Measurements from ENCODE around the gene WDR7.

The WDR7 gene

DNA sequence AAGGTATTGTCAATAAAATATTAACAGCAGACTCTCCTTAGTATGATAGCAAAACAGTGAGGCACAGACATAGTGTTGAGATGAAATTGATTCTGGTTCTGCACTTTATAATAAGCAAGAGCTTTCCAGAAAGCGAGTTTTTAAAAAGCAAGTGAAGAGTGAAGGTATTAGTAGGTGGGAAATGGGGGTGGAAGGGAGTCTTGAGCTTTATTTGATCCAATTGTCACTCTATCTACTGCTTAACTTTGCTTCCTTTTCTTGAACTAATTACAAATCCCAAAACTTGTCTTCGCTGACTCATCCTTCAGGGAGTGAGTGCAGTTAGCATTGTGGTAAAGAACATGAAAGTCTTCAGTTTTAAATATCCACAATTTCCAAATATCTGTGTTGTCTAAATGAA lies 375.2 kb downstream of the WDR7 start:
- Histone ChIP-seq H3K4me3 (ENCODE audit: extremely low read depth, insufficient read depth, low read length, poor library complexity, severe bottlenecking) (no peak overlapping the region), H3K9me3 (ENCODE audit: control insufficient read depth, low read length) (no peaks in the 10 kb centered on the region), H3K36me3 (ENCODE audit: control insufficient read depth, insufficient read depth, low read length) (no peaks in the 10 kb centered on the region), H3K4me1 (ENCODE audit: control insufficient read depth, insufficient read depth, low read length, poor library complexity, severe bottlenecking) (peaks cover 6% of the 10 kb centered on the region), H3K27ac (ENCODE audit: low read depth, low read length, severe bottlenecking) (no peak overlapping the region)
- 83% methylated on average over 1 of the region's 2 CpGs; no CpG with 5 or more reads in 1 of the 2 experiments for WGBS, 2 experiments (ENCODE audit: insufficient coverage in 2 of 2)

DNA sequence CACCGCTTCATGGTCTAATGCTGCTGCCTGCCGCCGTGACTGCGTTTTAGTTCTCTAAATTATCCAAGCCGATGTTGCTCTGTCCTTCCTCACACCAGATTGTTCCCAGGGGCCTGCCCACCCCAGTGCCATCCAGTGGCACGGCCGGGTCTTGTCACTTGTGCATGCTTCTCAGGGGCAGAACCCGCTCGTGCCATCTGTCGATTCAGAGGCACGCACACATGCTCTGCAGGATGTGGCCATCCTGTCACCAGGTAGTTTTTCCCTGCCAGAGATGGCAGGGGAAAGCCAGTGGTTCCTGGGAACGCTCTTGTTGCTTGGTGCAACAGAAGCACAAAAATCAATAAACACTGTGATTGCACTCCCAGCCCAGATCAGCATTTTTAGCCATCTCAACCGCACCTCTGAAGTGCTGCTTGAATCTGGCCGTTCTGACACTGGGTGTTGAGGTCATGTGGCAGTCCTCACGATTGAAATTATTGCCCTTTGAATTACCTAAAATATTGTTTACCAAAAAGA lies 376.1 kb downstream of the WDR7 start:
- Histone ChIP-seq H3K9me3 (ENCODE audit: control insufficient read depth, low read length) (no peaks in the 10 kb centered on the region), H3K4me1 (ENCODE audit: control insufficient read depth, insufficient read depth, low read length, poor library complexity, severe bottlenecking) (peaks cover 6% of the 10 kb centered on the region), H3K27ac (ENCODE audit: low read depth, low read length, severe bottlenecking) (no peak overlapping the region), H3K36me3 (ENCODE audit: control insufficient read depth, insufficient read depth, low read length) (no peaks in the 10 kb centered on the region), H3K4me3 (ENCODE audit: extremely low read depth, insufficient read depth, low read length, poor library complexity, severe bottlenecking) (no peak overlapping the region)
- WGBS, 2 experiments (ENCODE audit: insufficient coverage in 2 of 2), result 95 to 97% methylated on average over 13 to 15 of the region's 15 CpGs

DNA sequence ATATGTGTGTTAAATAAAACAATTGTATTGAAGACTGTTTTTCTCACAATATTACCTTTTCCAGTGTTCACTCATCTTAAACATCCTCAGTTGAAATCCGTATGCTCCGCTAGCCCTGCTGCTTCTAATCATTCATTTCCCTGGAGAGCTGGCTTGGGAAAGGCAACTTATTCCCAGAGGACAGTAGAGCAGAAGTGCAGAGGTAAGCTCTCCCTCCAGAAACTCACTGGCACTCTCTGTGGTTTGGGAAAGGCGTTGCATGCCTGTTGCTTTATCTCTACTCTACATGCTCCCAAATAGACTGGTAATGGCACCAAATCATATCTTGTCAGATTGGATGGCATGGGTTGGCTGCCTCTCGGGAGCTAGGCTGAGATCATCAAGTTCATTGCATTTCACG lies 378.6 kb downstream of the WDR7 start:
- Histone ChIP-seq H3K36me3 (ENCODE audit: control insufficient read depth, insufficient read depth, low read length) (no peaks in the 10 kb centered on the region), H3K4me1 (ENCODE audit: control insufficient read depth, insufficient read depth, low read length, poor library complexity, severe bottlenecking) (peaks cover 6% of the 10 kb centered on the region), H3K9me3 (ENCODE audit: control insufficient read depth, low read length) (no peaks in the 10 kb centered on the region), H3K27ac (ENCODE audit: low read depth, low read length, severe bottlenecking) (no peak overlapping the region), H3K4me3 (ENCODE audit: extremely low read depth, insufficient read depth, low read length, poor library complexity, severe bottlenecking) (no peak overlapping the region)
- WGBS, 2 experiments (ENCODE audit: insufficient coverage in 2 of 2), result 78 to 95% methylated on average over 4 of the region's 5 CpGs

DNA sequence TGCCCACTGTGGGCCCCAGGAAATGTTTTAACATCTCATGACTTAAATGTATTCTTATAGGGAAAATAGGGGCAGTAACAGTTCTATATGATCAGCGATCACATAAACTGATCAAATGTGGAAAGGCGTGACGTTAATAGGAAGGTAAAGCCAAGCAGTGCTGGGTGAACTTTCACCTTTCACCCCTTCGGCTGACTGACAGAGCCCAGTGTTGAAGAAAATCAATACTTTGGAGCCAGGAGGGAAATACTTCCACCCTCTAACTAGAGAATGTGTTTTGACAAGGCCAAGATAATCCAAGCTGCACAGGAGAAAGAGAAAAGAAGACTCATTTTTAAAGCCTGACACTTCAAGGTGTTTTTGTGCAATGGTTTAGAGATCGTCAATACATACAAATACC lies 379.3 kb downstream of the WDR7 start:
- Histone ChIP-seq H3K36me3 (ENCODE audit: control insufficient read depth, insufficient read depth, low read length) (no peaks in the 10 kb centered on the region), H3K4me3 (ENCODE audit: extremely low read depth, insufficient read depth, low read length, poor library complexity, severe bottlenecking) (no peak overlapping the region), H3K9me3 (ENCODE audit: control insufficient read depth, low read length) (no peaks in the 10 kb centered on the region), H3K4me1 (ENCODE audit: control insufficient read depth, insufficient read depth, low read length, poor library complexity, severe bottlenecking) (peaks cover 6% of the 10 kb centered on the region), H3K27ac (ENCODE audit: low read depth, low read length, severe bottlenecking) (no peak overlapping the region)
- 95 to 100% methylated on average over 3 of the region's 5 CpGs for WGBS, 2 experiments (ENCODE audit: insufficient coverage in 2 of 2)

DNA sequence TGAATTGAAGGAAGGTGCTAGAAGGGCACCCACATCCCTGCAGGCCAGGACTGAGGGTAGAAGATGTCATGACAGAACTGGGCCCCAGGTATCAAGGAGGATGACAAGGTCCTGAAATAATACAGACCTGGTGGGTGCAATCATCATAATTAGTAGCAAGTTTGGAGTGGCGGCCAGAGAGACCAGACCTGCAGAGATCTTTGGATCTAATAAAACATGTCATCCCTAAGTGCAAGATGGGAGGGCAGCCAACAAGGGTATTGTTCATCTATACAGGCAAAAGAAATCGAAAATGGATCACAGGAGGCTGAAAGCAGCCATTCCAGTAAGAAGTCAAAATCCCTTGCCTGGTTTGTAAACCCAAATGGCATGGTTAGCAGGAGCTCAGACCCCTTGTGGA lies 384.4 kb downstream of the WDR7 start:
- Histone ChIP-seq H3K4me1 (ENCODE audit: control insufficient read depth, insufficient read depth, low read length, poor library complexity, severe bottlenecking) (no peaks in the 10 kb centered on the region), H3K9me3 (ENCODE audit: control insufficient read depth, low read length) (no peaks in the 10 kb centered on the region), H3K27ac (ENCODE audit: low read depth, low read length, severe bottlenecking) (no peak overlapping the region), H3K36me3 (ENCODE audit: control insufficient read depth, insufficient read depth, low read length) (no peaks in the 10 kb centered on the region), H3K4me3 (ENCODE audit: extremely low read depth, insufficient read depth, low read length, poor library complexity, severe bottlenecking) (no peak overlapping the region)
- WGBS, 2 experiments (ENCODE audit: insufficient coverage in 2 of 2), result 80 to 98% methylated on average over 2 of the region's 2 CpGs

DNA sequence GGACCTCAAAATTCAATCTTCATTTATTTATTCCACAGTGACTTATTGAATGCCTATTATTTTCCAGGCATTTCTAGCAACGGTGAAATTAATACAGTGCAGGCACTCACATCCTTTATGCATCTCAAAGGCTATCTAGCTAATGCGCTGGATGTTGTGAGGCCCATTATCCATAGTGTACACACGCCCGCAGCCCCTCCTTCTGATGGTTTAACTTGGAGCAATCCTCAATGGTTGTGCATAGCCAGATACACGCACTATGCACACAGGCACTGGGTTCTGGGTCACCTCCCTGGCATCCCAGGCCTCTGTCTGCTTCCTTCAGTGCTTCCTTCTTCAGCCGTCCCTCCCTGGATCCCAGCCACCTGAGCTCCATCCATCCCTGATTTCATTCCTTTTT lies 387.2 kb downstream of the WDR7 start:
- H3K36me3 ChIP-seq (ENCODE audit: control insufficient read depth, insufficient read depth, low read length), result no peaks in the 10 kb centered on the region
- no peak overlapping the region for H3K4me3 ChIP-seq (ENCODE audit: extremely low read depth, insufficient read depth, low read length, poor library complexity, severe bottlenecking)
- H3K4me1 ChIP-seq (ENCODE audit: control insufficient read depth, insufficient read depth, low read length, poor library complexity, severe bottlenecking), result no peaks in the 10 kb centered on the region
- H3K27ac ChIP-seq (ENCODE audit: low read depth, low read length, severe bottlenecking), result no peak overlapping the region
- no peaks in the 10 kb centered on the region for H3K9me3 ChIP-seq (ENCODE audit: control insufficient read depth, low read length)
- WGBS, 2 experiments (ENCODE audit: insufficient coverage in 2 of 2), result 76 to 81% methylated on average over 5 to 6 of the region's 6 CpGs

DNA sequence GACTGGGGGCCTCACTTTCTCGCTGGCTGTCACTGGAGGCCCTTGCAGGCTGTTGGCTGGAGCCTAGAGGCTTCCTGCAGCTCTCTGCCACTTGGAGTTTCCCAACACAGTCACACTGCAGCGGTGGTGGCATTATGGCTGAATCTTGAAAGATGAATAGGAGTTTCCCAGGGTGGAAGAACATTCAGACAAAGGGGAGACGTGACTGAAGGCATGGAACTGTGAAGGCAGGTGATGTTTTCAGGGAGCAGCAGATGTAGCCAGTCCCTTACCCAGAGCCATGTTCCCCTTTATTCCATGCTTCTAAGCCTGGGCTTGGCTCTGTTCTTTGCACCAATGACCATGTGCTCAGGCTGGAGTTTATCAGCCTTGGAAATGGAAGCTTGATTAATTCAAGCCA lies 389.0 kb downstream of the WDR7 start:
- H3K4me3 ChIP-seq (ENCODE audit: extremely low read depth, insufficient read depth, low read length, poor library complexity, severe bottlenecking), result no peak overlapping the region
- H3K27ac ChIP-seq (ENCODE audit: low read depth, low read length, severe bottlenecking), result no peak overlapping the region
- H3K9me3 ChIP-seq (ENCODE audit: control insufficient read depth, low read length), result no peaks in the 10 kb centered on the region
- no peaks in the 10 kb centered on the region for H3K36me3 ChIP-seq (ENCODE audit: control insufficient read depth, insufficient read depth, low read length)
- H3K4me1 ChIP-seq (ENCODE audit: control insufficient read depth, insufficient read depth, low read length, poor library complexity, severe bottlenecking), result no peaks in the 10 kb centered on the region
- WGBS, 2 experiments (ENCODE audit: insufficient coverage in 2 of 2), result 92% methylated on average over 2 of the region's 3 CpGs; no CpG with 5 or more reads in 1 of the 2 experiments

DNA sequence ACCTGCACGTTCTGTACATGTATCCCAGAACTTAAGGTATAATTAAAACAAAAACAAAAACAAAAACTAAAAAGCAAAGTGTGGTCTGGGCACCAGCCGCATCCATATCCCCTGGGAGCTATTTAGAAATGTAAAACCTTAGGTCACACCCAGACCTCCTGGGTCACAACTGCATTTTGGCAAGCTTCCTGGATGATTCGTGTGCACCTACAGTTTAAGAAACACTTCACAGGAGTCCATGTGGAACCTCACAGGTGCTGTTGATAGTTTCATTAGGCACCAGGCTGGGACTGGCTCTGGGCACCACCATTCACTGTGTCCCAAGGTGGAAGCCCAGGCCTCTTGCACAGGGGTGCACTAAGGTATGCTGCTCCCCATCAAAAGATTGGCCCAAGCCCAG lies 392.1 kb downstream of the WDR7 start:
- Histone ChIP-seq H3K9me3 (ENCODE audit: control insufficient read depth, low read length) (no peaks in the 10 kb centered on the region), H3K36me3 (ENCODE audit: control insufficient read depth, insufficient read depth, low read length) (no peaks in the 10 kb centered on the region), H3K4me3 (ENCODE audit: extremely low read depth, insufficient read depth, low read length, poor library complexity, severe bottlenecking) (no peak overlapping the region), H3K27ac (ENCODE audit: low read depth, low read length, severe bottlenecking) (no peak overlapping the region), H3K4me1 (ENCODE audit: control insufficient read depth, insufficient read depth, low read length, poor library complexity, severe bottlenecking) (no peaks in the 10 kb centered on the region)
- 76 to 100% methylated on average over 1 to 3 of the region's 3 CpGs for WGBS, 2 experiments (ENCODE audit: insufficient coverage in 2 of 2)

DNA sequence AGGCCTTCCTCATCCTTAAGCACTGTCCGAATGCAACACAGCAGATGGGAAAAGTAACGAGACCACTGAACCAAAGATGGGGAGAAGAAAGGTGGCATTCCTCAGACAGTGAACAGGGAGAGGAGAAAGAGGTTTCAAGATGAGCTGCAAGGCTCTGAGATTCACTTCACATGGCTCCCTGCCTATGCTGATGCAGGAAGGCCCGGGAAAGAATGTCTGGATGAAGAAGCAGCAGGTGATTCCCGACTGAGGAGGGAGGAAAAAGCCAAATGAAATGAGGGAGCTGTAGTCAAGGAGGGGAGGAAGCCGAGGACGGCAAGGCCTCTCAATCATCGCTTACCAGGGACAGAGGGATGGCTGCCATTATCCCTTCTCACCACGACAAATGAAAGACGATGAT lies 397.2 kb downstream of the WDR7 start:
- Histone ChIP-seq H3K9me3 (ENCODE audit: control insufficient read depth, low read length) (no peaks in the 10 kb centered on the region), H3K36me3 (ENCODE audit: control insufficient read depth, insufficient read depth, low read length) (no peaks in the 10 kb centered on the region), H3K27ac (ENCODE audit: low read depth, low read length, severe bottlenecking) (no peak overlapping the region), H3K4me3 (ENCODE audit: extremely low read depth, insufficient read depth, low read length, poor library complexity, severe bottlenecking) (no peak overlapping the region), H3K4me1 (ENCODE audit: control insufficient read depth, insufficient read depth, low read length, poor library complexity, severe bottlenecking) (no peaks in the 10 kb centered on the region)
- WGBS, 2 experiments (ENCODE audit: insufficient coverage in 2 of 2), result 61 to 77% methylated on average over 7 to 8 of the region's 9 CpGs

DNA sequence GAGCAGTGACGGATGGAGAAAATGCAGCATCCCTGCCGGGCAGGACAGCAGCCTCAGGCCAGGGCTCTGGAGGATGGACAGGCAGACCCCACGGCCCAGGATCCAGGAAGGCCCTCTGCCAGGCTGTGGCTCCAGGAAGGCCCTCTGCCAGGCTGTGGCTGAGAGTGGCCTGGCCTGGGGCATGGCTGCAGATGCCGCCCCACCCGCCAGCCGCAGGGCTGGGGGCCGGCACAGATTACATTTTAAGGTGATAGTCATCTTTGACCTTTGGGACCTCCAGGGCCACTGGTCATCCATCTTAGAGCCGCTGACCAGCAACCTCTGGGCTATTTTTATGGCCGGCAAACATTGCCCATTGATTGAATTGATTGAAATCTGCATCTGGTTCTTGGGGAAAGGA lies 397.7 kb downstream of the WDR7 start:
- Histone ChIP-seq H3K36me3 (ENCODE audit: control insufficient read depth, insufficient read depth, low read length) (no peaks in the 10 kb centered on the region), H3K9me3 (ENCODE audit: control insufficient read depth, low read length) (no peaks in the 10 kb centered on the region), H3K4me1 (ENCODE audit: control insufficient read depth, insufficient read depth, low read length, poor library complexity, severe bottlenecking) (no peaks in the 10 kb centered on the region), H3K27ac (ENCODE audit: low read depth, low read length, severe bottlenecking) (no peak overlapping the region), H3K4me3 (ENCODE audit: extremely low read depth, insufficient read depth, low read length, poor library complexity, severe bottlenecking) (no peak overlapping the region)
- 71 to 81% methylated on average over 9 of the region's 9 CpGs for WGBS, 2 experiments (ENCODE audit: insufficient coverage in 2 of 2)

DNA sequence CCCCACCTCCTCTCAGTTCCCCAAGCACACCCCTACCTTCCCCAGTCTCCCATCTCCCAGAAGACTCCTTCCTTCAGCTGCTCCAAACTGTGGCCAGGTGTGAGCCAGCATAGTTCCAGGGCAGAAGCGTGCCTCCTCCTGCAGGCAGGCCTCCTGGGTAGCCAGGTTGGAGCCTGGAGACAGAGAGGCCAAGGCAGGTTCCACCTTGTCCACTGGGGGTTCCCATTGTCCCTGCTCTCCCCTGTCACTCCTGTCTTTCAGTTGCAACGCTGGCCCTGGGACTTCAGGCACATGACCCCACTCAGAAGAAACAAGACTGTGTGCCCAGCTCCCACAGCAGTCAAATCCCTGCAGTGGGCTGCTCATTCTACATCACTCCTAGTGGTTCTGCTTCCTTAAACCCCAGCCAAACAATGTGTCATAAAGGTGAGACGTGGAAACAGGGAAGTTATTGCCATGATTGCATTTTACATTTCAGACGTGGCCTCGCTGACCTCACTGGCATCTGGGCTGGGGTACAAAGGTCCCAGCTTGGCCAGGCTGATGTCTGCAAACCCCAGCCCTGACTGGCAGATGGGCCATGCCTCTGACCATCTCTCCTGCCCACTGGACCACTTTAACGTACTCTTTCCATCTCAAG lies 399.3 kb downstream of the WDR7 start:
- no peaks in the 10 kb centered on the region for H3K9me3 ChIP-seq (ENCODE audit: control insufficient read depth, low read length)
- H3K4me1 ChIP-seq (ENCODE audit: control insufficient read depth, insufficient read depth, low read length, poor library complexity, severe bottlenecking), result no peaks in the 10 kb centered on the region
- H3K36me3 ChIP-seq (ENCODE audit: control insufficient read depth, insufficient read depth, low read length), result no peaks in the 10 kb centered on the region
- no peak overlapping the region for H3K27ac ChIP-seq (ENCODE audit: low read depth, low read length, severe bottlenecking)
- H3K4me3 ChIP-seq (ENCODE audit: extremely low read depth, insufficient read depth, low read length, poor library complexity, severe bottlenecking), result no peak overlapping the region
- 83 to 91% methylated on average over 5 of the region's 6 CpGs for WGBS, 2 experiments (ENCODE audit: insufficient coverage in 2 of 2)
